Ascending aorta (tissue), 2 donors: ENCODE data around the gene ADK. TPM values are rescaled to one million over a fixed set of nuclear protein-coding genes. Genes with fewer than 3 reads are reported as not detected.
"Not testable (repeated sequence)": the region's sequence is repeated elsewhere in the genome, so short reads cannot be mapped to it uniquely, and the experiment has no call there.

Experiments used
- DNase-seq, 2 donors: peaks; one replicate each; pipeline ENCODE4 v3.0.0-alpha.2; 2019; ENCODE audit warnings: low spot score in 2 of 2
- H3K27ac ChIP-seq, 2 donors: fragments of 200-600 bp; sonication (generic); one replicate each; pipeline ENCODE4 v1.5.1; 2016 to 2017; ENCODE audit warnings: mild to moderate bottlenecking in 1 of 2
- H3K27me3 ChIP-seq: fragments of 200-600 bp; sonication (generic); one replicate; pipeline ENCODE4 v1.5.1; 2017
- H3K36me3 ChIP-seq, 2 donors: fragments of 200-600 bp; sonication (generic); one replicate each; pipeline ENCODE4 v1.5.1; 2016
- H3K4me1 ChIP-seq, 2 donors: fragments of 200-600 bp; sonication (generic); one replicate each; pipeline ENCODE4 v1.5.1; 2016 to 2017; ENCODE audit warnings: mild to moderate bottlenecking in 1 of 2
- H3K4me3 ChIP-seq, 2 donors: fragments of 200-600 bp; sonication (generic); one replicate each; pipeline ENCODE4 v1.5.1; 2016 to 2017; ENCODE audit warnings: mild to moderate bottlenecking in 1 of 2
- H3K9me3 ChIP-seq, 2 donors: fragments of 200-600 bp; sonication (generic); one replicate each; pipeline ENCODE4 v1.5.1; 2016
- intact Hi-C: fragments of 100-400 bp; cut with DNase I; formaldehyde crosslinking; loops from one replicate; pipeline ENCODE4 v1.15.1; 2023
- total RNA-seq: library from RNA; depleted of rRNA; stranded (reverse); fragments of >200 nt; gene quantifications from one replicate; pipeline ENCODE4 v1.1.0, GENCODE V29; 2016
- TF ChIP-seq, protein P1 (sequence below), 3 experiments: fragments of 200-600 bp in 2 of 3; fragments of 450-650 bp in 1 of 3; sonication (generic) in 2 of 3; IDR thresholded peaks; one replicate each; pipeline ENCODE4 v1.5.1; 2016 to 2019; ENCODE audit warnings: antibody characterized with exemption in 3 of 3, mild to moderate bottlenecking in 1 of 3, moderate library complexity in 1 of 3

Gene ADK
- total RNA-seq, 1 donor from 2014 or later = 2.4 TPM

DNA sequence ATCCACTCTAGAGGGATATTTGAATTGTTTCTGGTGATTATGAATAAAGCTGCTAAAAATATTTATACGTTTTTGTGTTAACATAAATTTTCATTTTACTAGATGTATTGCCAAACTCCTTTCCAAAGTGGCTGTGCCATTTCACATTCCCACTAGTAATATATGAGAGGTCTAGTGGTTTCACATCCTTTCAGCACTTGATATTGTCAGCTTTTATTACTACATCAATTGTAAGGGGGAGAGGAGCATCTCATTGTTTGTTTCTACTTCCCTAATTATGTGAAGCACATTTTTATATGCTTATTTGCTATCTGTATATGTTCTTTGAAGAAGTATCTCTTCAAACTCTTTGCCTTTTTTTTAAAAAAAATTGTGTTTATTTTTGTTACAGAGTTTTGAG is 184.5 kb downstream of the ADK start:
- Histone ChIP-seq H3K27me3 (no peaks in the 10 kb centered on the region), H3K4me1 (no peaks in the 10 kb centered on the region), H3K4me3 (no peak overlapping the region), H3K36me3 (no peaks in the 10 kb centered on the region), H3K9me3 (no peaks in the 10 kb centered on the region), H3K27ac (no peak overlapping the region)
- DNase-seq = no peak
- intact Hi-C loops = no loop called here
- TF ChIP-seq, protein P1, sequence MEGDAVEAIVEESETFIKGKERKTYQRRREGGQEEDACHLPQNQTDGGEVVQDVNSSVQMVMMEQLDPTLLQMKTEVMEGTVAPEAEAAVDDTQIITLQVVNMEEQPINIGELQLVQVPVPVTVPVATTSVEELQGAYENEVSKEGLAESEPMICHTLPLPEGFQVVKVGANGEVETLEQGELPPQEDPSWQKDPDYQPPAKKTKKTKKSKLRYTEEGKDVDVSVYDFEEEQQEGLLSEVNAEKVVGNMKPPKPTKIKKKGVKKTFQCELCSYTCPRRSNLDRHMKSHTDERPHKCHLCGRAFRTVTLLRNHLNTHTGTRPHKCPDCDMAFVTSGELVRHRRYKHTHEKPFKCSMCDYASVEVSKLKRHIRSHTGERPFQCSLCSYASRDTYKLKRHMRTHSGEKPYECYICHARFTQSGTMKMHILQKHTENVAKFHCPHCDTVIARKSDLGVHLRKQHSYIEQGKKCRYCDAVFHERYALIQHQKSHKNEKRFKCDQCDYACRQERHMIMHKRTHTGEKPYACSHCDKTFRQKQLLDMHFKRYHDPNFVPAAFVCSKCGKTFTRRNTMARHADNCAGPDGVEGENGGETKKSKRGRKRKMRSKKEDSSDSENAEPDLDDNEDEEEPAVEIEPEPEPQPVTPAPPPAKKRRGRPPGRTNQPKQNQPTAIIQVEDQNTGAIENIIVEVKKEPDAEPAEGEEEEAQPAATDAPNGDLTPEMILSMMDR (IDR thresholded peaks at IDR 0.05) = no peak

DNA sequence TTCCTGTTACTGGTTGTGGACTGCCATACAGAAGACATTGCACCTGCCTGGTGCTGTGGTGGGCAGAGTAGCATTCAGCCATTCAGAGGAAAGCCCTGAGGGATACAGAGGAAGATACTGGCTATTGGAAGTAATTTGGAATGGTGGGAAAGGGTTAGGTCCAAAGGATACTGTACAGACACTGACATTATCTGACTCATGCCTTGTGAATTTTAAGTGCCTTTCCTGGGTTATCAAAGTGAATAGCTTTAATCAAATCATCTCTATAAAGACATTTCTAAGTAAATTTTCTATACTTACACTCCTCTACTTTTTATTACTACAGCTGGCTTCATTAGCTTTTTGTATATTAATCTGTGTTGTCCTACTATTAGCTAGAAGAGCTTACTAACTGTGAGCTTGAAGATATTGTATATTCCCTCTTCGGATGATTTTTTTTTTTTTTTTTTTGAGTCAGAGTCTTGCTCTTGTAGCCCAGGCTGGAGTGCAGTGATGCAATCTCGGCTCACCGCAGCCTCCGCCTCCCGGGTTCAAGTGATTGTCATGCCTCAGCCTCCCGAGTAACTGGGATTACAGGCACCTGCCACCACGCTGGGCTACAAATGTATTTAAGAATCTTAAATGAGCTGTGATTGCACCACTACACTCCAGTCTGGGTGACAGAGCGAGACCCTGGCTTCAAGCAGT is 186.5 kb downstream of the ADK start:
- H3K27me3 ChIP-seq = no peaks in the 10 kb centered on the region
- no peaks in the 10 kb centered on the region for H3K4me1 ChIP-seq
- no peak for DNase-seq
- TF ChIP-seq, protein P1 (IDR thresholded peaks at IDR 0.05) = no peak
- no peaks in the 10 kb centered on the region for H3K9me3 ChIP-seq
- H3K27ac ChIP-seq = no peak overlapping the region
- intact Hi-C loops = no loop called here
- H3K36me3 ChIP-seq = no peaks in the 10 kb centered on the region
- H3K4me3 ChIP-seq = no peak overlapping the region

DNA sequence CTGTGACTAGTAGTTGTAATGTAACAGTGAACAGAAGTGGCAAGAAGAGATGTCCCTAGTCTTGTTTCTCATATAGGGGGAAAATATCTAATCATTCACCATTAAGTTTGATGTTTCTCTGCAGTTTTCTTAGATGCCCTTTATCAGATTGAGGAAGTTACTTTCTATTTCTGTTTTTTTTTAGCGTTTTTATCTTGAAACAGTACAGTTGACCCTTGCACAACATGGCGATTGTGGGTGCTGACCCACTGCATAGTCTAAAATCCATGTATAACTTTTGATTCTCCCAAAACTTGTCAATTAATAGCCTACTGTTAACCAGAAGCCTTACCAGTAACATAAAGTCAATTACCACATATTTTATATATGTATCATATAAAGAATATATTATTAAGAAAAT is 192.0 kb downstream of the ADK start:
- intact Hi-C loops = no loop called here
- no peaks in the 10 kb centered on the region for H3K27me3 ChIP-seq
- no peaks in the 10 kb centered on the region for H3K4me1 ChIP-seq
- no peaks in the 10 kb centered on the region for H3K36me3 ChIP-seq
- no peak overlapping the region for H3K4me3 ChIP-seq
- no peak overlapping the region for H3K27ac ChIP-seq
- no peak for DNase-seq
- TF ChIP-seq, protein P1 (IDR thresholded peaks at IDR 0.05) = no peak
- peaks cover 8 to 18% of the 10 kb centered on the region in 2 donors for H3K9me3 ChIP-seq

DNA sequence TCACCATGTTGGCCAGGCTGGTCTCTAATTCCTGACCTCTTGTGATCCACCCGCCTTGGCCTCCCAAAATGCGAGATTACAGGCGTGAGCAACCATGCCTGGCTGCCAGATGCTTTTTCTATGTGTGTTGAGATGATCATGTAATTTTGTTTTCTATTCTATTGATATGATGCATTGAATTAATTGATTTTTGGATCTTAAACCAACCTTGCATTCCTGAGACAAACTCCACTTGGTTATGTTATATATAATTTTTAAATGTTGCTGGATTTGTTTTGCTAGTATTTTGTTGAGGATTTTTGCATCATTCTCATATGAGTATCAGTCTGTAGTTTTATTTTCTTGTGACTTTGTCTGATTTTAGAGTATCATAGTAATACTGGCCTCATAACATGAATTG is 192.8 kb downstream of the ADK start:
- Histone ChIP-seq H3K27me3 (no peaks in the 10 kb centered on the region), H3K27ac (no peak overlapping the region), H3K9me3 (peaks cover 8 to 18% of the 10 kb centered on the region in 2 donors), H3K4me1 (no peaks in the 10 kb centered on the region), H3K36me3 (no peaks in the 10 kb centered on the region), H3K4me3 (no peak overlapping the region)
- no peak for DNase-seq
- TF ChIP-seq, protein P1 (IDR thresholded peaks at IDR 0.05) = no peak
- intact Hi-C loops = no loop called here

DNA sequence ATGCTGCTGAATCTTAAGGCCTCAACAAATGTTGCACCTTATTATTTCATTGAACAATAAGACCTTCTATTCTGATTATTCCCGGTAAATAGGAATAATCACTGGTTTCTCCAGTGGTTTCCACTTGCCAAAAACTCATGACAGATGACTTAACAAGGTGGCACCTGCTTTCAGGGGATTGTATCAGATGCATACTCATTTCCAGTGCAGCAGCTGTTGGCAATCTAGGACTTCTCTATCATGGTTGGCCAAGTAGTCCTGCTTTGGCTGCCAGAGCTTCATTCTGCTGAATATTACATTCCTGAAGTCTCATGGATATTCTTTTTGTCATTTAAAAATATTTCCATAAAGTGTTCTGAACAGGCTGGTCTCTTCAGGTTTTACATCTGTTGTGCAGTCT is 193.3 kb downstream of the ADK start:
- peaks cover 8 to 18% of the 10 kb centered on the region in 2 donors for H3K9me3 ChIP-seq
- H3K27me3 ChIP-seq = no peaks in the 10 kb centered on the region
- H3K4me3 ChIP-seq = no peak overlapping the region
- no peaks in the 10 kb centered on the region for H3K36me3 ChIP-seq
- intact Hi-C loops = no loop called here
- H3K4me1 ChIP-seq = no peaks in the 10 kb centered on the region
- H3K27ac ChIP-seq = no peak overlapping the region
- TF ChIP-seq, protein P1 (IDR thresholded peaks at IDR 0.05) = no peak
- no peak for DNase-seq

DNA sequence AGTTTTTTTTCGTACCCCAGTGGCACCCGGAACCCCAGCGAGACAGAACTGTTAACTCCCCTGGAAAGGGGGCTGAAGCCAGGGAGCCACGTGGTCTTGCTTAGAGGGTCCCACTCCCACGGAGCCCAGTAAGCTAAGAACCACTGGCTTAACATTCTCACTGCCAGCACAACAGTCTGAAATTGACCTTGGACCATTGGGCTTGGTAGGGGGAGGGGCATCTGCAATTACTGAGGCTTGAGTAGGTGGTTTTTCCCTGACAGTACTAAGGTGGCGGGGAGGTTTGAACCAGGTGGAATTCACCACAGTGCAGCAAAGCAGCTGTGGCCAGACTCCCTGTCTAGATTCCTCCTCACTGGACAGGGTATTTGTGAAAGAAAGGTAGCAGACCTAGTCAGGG is 196.5 kb downstream of the ADK start:
- DNase-seq = no peak
- H3K27ac ChIP-seq = no peak overlapping the region
- TF ChIP-seq, protein P1 (IDR thresholded peaks at IDR 0.05) = no peak
- H3K4me1 ChIP-seq = no peaks in the 10 kb centered on the region
- H3K4me3 ChIP-seq = no peak overlapping the region
- intact Hi-C loops = no loop called here
- H3K27me3 ChIP-seq = no peaks in the 10 kb centered on the region
- H3K36me3 ChIP-seq = no peaks in the 10 kb centered on the region
- peaks cover 8 to 18% of the 10 kb centered on the region in 2 donors for H3K9me3 ChIP-seq

DNA sequence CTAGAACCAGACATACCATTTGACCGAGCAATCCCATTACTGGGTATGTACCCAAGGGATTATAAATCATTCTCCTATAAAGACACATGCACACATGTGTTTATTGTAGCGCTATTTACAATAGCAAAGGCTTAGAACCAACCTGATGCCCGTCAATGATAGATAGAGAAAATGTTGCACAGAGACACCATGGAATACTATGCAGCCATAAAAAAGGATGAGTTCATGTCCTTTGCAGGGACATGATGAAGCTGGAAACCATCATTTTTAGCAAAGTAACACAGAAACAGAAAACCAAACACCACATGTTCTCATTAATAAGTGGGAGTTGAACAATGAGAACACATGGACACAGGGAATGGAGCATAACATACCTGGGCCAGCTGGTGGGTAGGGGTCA is 202.0 kb downstream of the ADK start:
- DNase-seq, H3K27me3 ChIP-seq, H3K27ac ChIP-seq, intact Hi-C loops, H3K4me3 ChIP-seq, H3K9me3 ChIP-seq, H3K4me1 ChIP-seq, H3K36me3 ChIP-seq: not testable (repeated sequence)
